Astrocyte (in vitro differentiated cells and primary cell): ENCODE results near the gene MEGF11. TPM values are rescaled to one million over a fixed set of nuclear protein-coding genes. Genes with fewer than 3 reads are reported as not detected.

Experiments
- DNase-seq: peaks from one replicate; pipeline ENCODE4 v3.0.0-alpha.2; 2010; ENCODE audit warnings: low read depth
- FAIRE-seq: peaks from 2 replicates; lab custom pipeline; 2011; peaks lifted over from hg19 to GRCh38; lab: Jason Lieb, UNC
- H2AFZ ChIP-seq: 2 replicates; pipeline ENCODE4 v1.6.0; 2012; ENCODE audit warnings: low read depth, low read length, inconsistent platforms
- H3K27ac ChIP-seq: 2 replicates; pipeline ENCODE4 v1.5.1; 2011; ENCODE audit warnings: low read depth, low read length, inconsistent platforms
- H3K27me3 ChIP-seq: 2 replicates; pipeline ENCODE4 v1.6.0; 2011; ENCODE audit warnings: low read length, inconsistent platforms; ENCODE audit not compliant: insufficient read depth
- H3K36me3 ChIP-seq: 2 replicates; pipeline ENCODE4 v1.5.1; 2011; ENCODE audit warnings: low read length, inconsistent platforms; ENCODE audit not compliant: insufficient read depth
- H3K4me1 ChIP-seq: 2 replicates; pipeline ENCODE4 v1.5.1; 2011; ENCODE audit warnings: low read length, inconsistent platforms; ENCODE audit not compliant: insufficient read depth
- H3K4me2 ChIP-seq: 2 replicates; pipeline ENCODE4 v1.6.0; 2012; ENCODE audit warnings: low read length, inconsistent platforms
- H3K4me3 ChIP-seq: 2 replicates; pipeline ENCODE4 v1.5.1; 2011; ENCODE audit warnings: low read depth, mild to moderate bottlenecking, low read length, inconsistent platforms; ENCODE audit not compliant: insufficient read depth
- H3K79me2 ChIP-seq: 2 replicates; pipeline ENCODE4 v1.6.0; 2012; ENCODE audit warnings: mild to moderate bottlenecking, low read length, inconsistent platforms; ENCODE audit not compliant: insufficient read depth
- H3K9ac ChIP-seq: 2 replicates; pipeline ENCODE4 v1.6.0; 2012; ENCODE audit warnings: mild to moderate bottlenecking, low read length, inconsistent platforms
- H3K9me3 ChIP-seq: 2 replicates; pipeline ENCODE4 v1.5.1; 2012; ENCODE audit warnings: low read depth, mild to moderate bottlenecking, low read length, inconsistent platforms; ENCODE audit not compliant: insufficient read depth
- H4K20me1 ChIP-seq: 2 replicates; pipeline ENCODE4 v1.6.0; 2012; ENCODE audit warnings: low read length, inconsistent platforms; ENCODE audit not compliant: insufficient read depth
- H3K27ac Mint-ChIP-seq: one replicate; pipeline ENCODE4 v1.8.0; 2021; ENCODE audit warnings: mild to moderate bottlenecking, mixed read lengths; ENCODE audit not compliant: unreplicated experiment
- H3K27me3 Mint-ChIP-seq: one replicate; pipeline ENCODE4 v1.8.0; 2021; ENCODE audit warnings: low read depth, mixed read lengths; ENCODE audit not compliant: unreplicated experiment
- H3K36me3 Mint-ChIP-seq: one replicate; pipeline ENCODE4 v1.8.0; 2021; ENCODE audit warnings: low read depth, mixed read lengths; ENCODE audit not compliant: unreplicated experiment
- H3K4me1 Mint-ChIP-seq: one replicate; pipeline ENCODE4 v1.8.0; 2021; ENCODE audit warnings: low read depth, mixed read lengths; ENCODE audit not compliant: unreplicated experiment
- H3K4me3 Mint-ChIP-seq: one replicate; pipeline ENCODE4 v1.8.0; 2021; ENCODE audit warnings: mild to moderate bottlenecking, moderate library complexity, mixed read lengths; ENCODE audit not compliant: unreplicated experiment
- H3K9me3 Mint-ChIP-seq: one replicate; pipeline ENCODE4 v1.8.0; 2021; ENCODE audit warnings: mild to moderate bottlenecking, mixed read lengths; ENCODE audit not compliant: unreplicated experiment
- CTCF ChIP-seq: IDR thresholded peaks from 2 replicates; pipeline ENCODE4 v1.5.1; 2011; ENCODE audit warnings: low read depth, mild to moderate bottlenecking, inconsistent platforms, low read length, moderate library complexity; ENCODE audit not compliant: insufficient read depth
- EZH2 ChIP-seq: IDR thresholded peaks from 2 replicates; pipeline ENCODE4 v1.6.1; 2012; ENCODE audit warnings: mild to moderate bottlenecking, low read length, inconsistent platforms; ENCODE audit not compliant: insufficient read depth
- total RNA-seq: library from RNA; stranded (reverse); gene quantifications from 2 replicates; pipeline ENCODE4 v1.2.1, GENCODE V29; 2021

Gene MEGF11
- total RNA-seq, 1 donor from 2014 or later: 0.16 TPM

DNA sequence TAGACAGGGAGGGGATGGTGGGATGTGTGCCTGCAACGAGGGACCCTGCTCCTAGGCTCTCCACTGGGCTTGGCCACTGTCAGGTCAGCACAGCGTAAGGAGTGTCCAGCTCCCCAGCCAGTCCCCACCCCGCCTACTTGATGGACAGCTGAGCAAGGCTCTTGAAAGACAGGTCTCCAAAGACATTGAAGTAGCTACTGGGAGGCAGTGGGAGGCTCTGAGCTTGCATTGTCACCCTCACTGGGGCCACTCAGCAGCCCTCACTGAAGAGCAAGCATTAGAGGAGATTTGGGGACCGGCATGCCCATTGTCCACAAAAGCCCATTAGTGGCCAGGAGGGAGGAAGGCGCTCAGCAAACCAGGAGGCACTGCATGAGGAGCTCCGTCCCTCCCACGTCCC lies 146.5 kb downstream of the MEGF11 start:
- Mint-ChIP-seq H3K4me3 (no peak overlapping the region), H3K4me1 (no peaks in the 10 kb centered on the region), H3K36me3 (peaks cover 4% of the 10 kb centered on the region), H3K27me3 (peaks cover 74% of the 10 kb centered on the region), H3K27ac (no peak overlapping the region), H3K9me3 (peaks cover 3% of the 10 kb centered on the region)
- Histone ChIP-seq H3K4me2 (no peak overlapping the region), H3K4me3 (no peak overlapping the region), H3K9me3 (no peaks in the 10 kb centered on the region), H2AFZ (no peak overlapping the region), H3K27ac (no peak overlapping the region), H4K20me1 (no peaks in the 10 kb centered on the region), H3K36me3 (no peaks in the 10 kb centered on the region), H3K27me3 (peaks cover 20% of the 10 kb centered on the region), H3K79me2 (no peaks in the 10 kb centered on the region), H3K4me1 (no peaks in the 10 kb centered on the region), H3K9ac (no peak overlapping the region)
- FAIRE-seq (no peak), DNase-seq (no peak)
- TF ChIP-seq CTCF (no peak), EZH2 (no peak)

GRCh38 chr15:66105286-66106265 lies 148.0 kb downstream of the MEGF11 start:
- no peak overlapping the region for H2AFZ ChIP-seq
- no peak overlapping the region for H3K9ac ChIP-seq
- peaks cover 2% of the 10 kb centered on the region for H3K36me3 Mint-ChIP-seq
- no peak overlapping the region for H3K4me3 ChIP-seq
- H3K4me1 Mint-ChIP-seq: peaks cover 3% of the 10 kb centered on the region
- H3K36me3 ChIP-seq: no peaks in the 10 kb centered on the region
- no peak overlapping the region for H3K27ac ChIP-seq
- no peak overlapping the region for H3K4me3 Mint-ChIP-seq
- peaks cover 75% of the 10 kb centered on the region for H3K27me3 Mint-ChIP-seq
- peaks cover 17% of the 10 kb centered on the region for H3K27me3 ChIP-seq
- DNase-seq (no peak), FAIRE-seq (no peak)
- no peaks in the 10 kb centered on the region for H3K4me1 ChIP-seq
- no peaks in the 10 kb centered on the region for H3K9me3 ChIP-seq
- H3K27ac Mint-ChIP-seq: no peak overlapping the region
- no peak overlapping the region for H3K4me2 ChIP-seq
- TF ChIP-seq EZH2 (no peak), CTCF (no peak)
- H3K9me3 Mint-ChIP-seq: peaks cover 3% of the 10 kb centered on the region
- H3K79me2 ChIP-seq: no peaks in the 10 kb centered on the region
- H4K20me1 ChIP-seq: no peaks in the 10 kb centered on the region

- no peak overlapping the region for H3K9ac ChIP-seq
- no peak overlapping the region for H3K27ac ChIP-seq
- no peaks in the 10 kb centered on the region for H3K36me3 ChIP-seq
- Mint-ChIP-seq H3K27ac (no peak overlapping the region), H3K4me3 (no peak overlapping the region), H3K9me3 (no peaks in the 10 kb centered on the region), H3K4me1 (peaks cover 3% of the 10 kb centered on the region), H3K27me3 (peaks cover 65% of the 10 kb centered on the region), H3K36me3 (no peaks in the 10 kb centered on the region)
- H3K4me2 ChIP-seq: no peak overlapping the region
- no peaks in the 10 kb centered on the region for H3K9me3 ChIP-seq
- no peaks in the 10 kb centered on the region for H3K4me1 ChIP-seq
- DNase-seq (no peak), FAIRE-seq (no peak)
- H3K4me3 ChIP-seq: no peak overlapping the region
- no peak overlapping the region for H2AFZ ChIP-seq
- TF ChIP-seq EZH2 (no peak), CTCF (no peak)
- no peaks in the 10 kb centered on the region for H4K20me1 ChIP-seq
- no peaks in the 10 kb centered on the region for H3K79me2 ChIP-seq
- H3K27me3 ChIP-seq: peaks cover 20% of the 10 kb centered on the region
Observed at GRCh38 chr15:66103293-66103590, 150.3 kb downstream of the MEGF11 start.
